Activated CD4-positive, alpha-beta T cell treated with anti-CD3 and anti-CD28 coated beads for 24 hours (primary cell): ENCODE data around the gene PHF20.
"Not testable (repeated sequence)": the region's sequence is repeated elsewhere in the genome, so short reads cannot be mapped to it uniquely, and the experiment has no call there.

Experiments used
- DNase-seq, 2 donors: peaks; one replicate each; pipeline ENCODE4 v3.0.0-alpha.2; 2020; ENCODE audit warnings: low read depth in 2 of 2

The PHF20 gene

GRCh38 chr20:35884541-35884865 is 112.7 kb downstream of the PHF20 start:
- no peak for DNase-seq

- DNase-seq: no peak
Measured at GRCh38 chr20:35885212-35885611, 113.4 kb downstream of the PHF20 start.

DNA sequence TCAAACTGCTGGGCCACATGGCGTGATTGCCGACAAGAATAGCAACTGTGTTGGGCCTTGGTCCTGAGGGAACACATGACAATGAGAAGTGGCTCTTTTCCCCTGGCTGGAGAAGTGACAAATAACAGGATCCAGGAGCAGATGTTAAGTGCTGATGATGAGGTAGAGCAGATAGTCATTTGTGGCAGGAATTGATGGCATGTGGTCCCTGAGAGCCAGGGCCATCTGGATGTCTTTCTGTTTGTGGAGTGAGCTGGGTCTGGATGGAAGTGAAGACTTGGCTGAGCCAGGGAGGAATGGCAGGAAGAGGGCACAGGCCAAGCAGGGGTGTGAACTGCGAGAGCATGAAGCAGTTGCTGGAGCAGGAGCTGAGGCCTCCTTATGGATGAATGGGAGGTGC is 114.7 kb downstream of the PHF20 start:
- DNase-seq: no peak

- DNase-seq: no peak
Measured at GRCh38 chr20:35887393-35888064, 115.7 kb downstream of the PHF20 start.

- DNase-seq: no peak
Measured at GRCh38 chr20:35888657-35889056, 116.8 kb downstream of the PHF20 start.

DNA sequence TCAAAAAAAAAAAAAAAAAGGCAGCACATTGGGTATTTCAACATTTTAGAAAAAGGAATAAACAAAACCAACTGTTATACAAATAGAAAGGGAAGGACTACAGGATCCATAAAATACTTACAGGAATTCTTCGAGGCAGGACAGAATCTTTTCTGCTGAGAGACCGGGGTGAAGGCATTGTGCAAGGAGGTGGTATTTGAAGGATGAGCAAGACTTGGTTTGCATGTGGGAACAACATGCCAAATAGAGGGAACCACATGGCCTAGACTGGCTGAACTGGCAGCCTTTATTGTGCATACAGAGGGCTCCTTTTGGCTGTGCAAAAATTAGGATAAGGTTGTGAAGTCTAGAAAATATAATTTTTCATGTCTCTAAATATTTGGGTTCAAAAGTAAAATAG is 119.6 kb downstream of the PHF20 start:
- no peak for DNase-seq

GRCh38 chr20:35892871-35893270 is 121.1 kb downstream of the PHF20 start:
- DNase-seq: no peak

GRCh38 chr20:35893942-35894341 is 122.1 kb downstream of the PHF20 start:
- no peak for DNase-seq

- not testable (repeated sequence) for DNase-seq
Measured at GRCh38 chr20:35895516-35895915, 123.7 kb downstream of the PHF20 start.

DNA sequence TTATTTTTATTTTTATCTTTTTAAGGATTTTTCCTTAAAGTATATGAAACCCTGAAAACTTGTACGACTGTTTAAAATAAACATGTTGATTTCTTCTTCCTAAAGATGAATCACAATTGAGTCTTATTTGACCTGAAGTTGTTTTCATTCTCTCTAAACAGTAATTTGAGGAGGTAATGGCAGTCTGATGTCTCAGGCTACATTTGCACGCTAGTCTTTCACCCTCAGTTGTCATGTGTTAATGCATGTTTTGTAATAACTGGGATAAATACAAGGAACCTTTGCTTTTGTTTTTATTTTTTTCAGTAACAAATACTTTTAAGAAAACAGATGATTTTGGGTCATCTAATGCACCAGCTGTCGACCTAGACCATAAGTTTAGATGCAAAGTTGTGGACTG is 127.2 kb downstream of the PHF20 start:
- DNase-seq: no peak

GRCh38 chr20:35901230-35901629 is 129.4 kb downstream of the PHF20 start:
- DNase-seq: not testable (repeated sequence)

- DNase-seq: no peak
Measured at GRCh38 chr20:35901678-35902544, 130.1 kb downstream of the PHF20 start.

GRCh38 chr20:35902545-35902941 is 130.7 kb downstream of the PHF20 start:
- no peak for DNase-seq

DNA sequence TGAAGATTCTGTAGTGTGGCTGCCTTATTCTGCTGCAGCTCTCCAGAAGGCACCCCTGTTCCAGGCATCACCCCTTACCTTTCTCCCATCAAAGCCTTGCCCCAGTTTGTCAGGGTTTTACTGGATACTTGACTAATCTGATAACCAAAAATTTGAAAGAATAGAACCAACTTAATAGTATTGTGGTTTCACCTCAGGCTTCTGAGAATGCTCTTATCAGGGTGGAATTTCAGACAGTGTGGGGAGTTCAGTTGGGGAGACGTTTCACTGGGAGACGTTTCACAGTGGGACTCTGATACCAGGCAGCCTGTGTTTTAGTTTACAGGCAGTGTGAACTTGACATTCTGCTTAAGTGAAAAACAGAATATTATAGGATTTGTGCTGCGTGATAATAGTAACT is 132.0 kb downstream of the PHF20 start:
- no peak for DNase-seq

DNA sequence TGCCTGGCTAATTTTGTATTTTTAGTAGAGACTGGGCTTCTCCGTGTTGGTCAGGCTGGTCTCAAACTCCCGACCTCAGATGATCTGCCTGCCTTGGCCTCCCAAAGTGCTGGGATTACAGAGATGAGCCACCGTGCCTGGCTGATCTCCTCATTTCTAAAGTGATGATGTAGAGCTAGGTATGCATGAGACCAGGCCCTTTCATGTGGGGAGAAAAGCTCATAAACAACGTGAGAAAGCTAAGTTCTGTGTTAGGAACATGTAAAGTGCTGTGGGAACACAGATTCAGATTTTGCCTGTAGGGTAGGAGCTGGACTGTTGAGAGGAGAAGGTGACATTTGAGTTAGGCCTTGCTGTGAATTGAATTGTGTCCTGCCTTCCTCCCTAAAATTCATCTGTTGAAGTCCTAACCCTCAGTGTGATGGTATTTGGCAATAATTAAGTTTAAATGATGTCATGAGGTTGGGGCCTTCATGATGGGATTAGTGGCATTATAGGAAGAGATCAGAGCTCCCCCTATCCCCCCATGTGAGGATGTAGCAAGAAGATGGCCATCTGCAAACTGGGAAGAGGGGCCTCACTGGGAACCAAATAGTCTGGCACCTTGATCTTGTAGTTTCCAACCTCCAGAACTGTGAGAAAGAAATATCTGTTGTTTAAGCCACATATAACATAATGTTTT is 133.3 kb downstream of the PHF20 start:
- DNase-seq: no peak

DNA sequence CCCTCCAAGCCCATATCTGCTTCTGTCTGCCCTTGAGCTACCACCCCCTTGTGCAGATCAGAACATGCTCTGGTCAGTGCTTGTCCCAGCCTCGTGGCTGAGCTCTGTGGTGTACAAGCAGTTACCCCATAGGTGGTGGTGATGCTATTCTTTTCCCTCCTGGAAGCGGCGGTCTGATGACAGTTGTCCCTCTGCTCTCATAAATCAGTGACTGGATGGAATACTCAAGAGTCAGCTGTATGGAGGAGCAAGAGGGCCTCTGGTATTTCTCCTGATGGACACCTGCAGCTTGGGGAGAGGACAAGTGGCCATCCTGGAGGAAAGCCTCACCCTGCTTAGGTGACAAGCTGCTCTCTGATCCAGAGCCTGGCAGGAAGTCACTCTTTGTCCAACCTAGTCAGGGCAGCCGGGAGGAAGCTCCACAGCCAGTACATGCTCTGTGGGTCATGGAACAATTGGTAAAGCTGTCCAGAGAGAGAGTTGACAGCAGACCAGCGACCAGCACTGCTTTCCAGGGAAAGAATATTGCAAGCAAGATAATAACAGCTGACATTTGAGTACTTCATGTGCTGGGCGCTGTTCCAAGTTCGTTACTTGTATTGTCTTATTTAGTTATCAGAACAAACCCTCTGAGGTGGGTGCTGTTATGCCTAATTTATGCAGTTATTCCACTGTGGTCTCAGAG is 135.3 kb downstream of the PHF20 start:
- no peak for DNase-seq

DNA sequence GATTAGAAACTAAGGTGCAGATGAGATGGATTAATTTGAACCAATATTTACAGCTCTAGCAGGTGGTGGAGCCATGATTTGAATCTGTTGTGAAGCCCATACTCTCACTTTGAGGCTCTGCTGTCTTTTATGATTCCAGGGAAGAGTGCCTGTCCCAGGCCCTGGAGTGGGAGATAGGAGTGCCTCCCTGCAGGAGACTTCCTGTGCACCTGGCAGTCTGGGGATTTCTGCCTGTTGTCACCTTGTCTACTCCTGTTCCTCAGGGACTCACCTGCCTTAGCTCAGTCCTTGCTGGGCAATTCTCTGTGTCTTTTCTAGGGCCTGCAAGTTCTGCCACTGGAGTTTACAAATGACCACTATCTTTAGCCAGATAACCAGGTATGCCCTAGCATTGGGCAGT is 136.2 kb downstream of the PHF20 start:
- DNase-seq: no peak

GRCh38 chr20:35909176-35909575 is 137.4 kb downstream of the PHF20 start:
- no peak for DNase-seq

GRCh38 chr20:35909796-35910195 is 138.0 kb downstream of the PHF20 start:
- no peak for DNase-seq

GRCh38 chr20:35910254-35910653 is 138.4 kb downstream of the PHF20 start:
- DNase-seq: no peak

DNA sequence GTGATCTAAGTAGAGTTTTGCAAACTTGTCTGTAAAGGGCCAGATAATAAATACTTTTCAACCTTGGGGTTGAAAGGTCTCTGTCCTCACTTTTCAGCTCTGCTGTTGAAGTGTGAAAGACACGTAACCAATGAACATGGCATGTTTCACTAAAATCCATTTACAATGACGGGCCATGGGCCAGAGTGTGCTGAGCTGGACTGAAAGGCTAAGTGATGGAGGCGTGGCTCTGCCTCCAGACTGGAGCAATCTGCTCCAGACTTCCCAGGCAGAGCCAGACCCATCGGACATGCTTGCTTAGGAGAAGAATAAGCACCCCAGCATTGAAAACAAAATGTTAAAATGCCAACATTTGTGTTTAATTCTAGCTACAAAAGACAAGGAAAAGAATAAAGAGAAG is 141.1 kb downstream of the PHF20 start:
- DNase-seq: no peak

- DNase-seq: no peak
Measured at GRCh38 chr20:35917077-35917476, 145.3 kb downstream of the PHF20 start.
